Adrenal gland (tissue), 5 donors: ENCODE results near the gene UBXN11.

ENCODE experiments used
- CTCF ChIP-seq, 6 experiments: fragments of 450-650 bp in 4 of 6; fragments of 200-600 bp in 2 of 6; sonication (generic) in 1 of 6; IDR thresholded peaks; 1 replicate in 5 of 6; 2 replicates in 1 of 6; pipeline versions ENCODE4 v1.5.1 to v1.8.0; 2016 to 2021; ENCODE audit warnings: antibody characterized with exemption in 6 of 6, mild to moderate bottlenecking in 2 of 6, moderate library complexity in 1 of 6
- POLR2A ChIP-seq, 2 donors: fragments of 450-650 bp; IDR thresholded peaks; one replicate each; pipeline ENCODE4 v1.6.1; 2017; ENCODE audit warnings: antibody characterized with exemption in 2 of 2, mild to moderate bottlenecking in 2 of 2, moderate library complexity in 1 of 2
- donor health status: DM: no; HTN: no; CAD: no.

GRCh38 chr1:26307363-26307781, 936 bp upstream of the UBXN11 start:
- TF ChIP-seq CTCF (IDR thresholded peaks at IDR 0.05) (no peak), POLR2A (IDR thresholded peaks at IDR 0.05) (no peak)
